ENCODE results near the gene TMPRSS6. TPM values are rescaled to one million over a fixed set of nuclear protein-coding genes. Genes with fewer than 3 reads are reported as not detected.

The TMPRSS6 gene
- not detected in 2 replicates for total RNA-seq

DNA sequence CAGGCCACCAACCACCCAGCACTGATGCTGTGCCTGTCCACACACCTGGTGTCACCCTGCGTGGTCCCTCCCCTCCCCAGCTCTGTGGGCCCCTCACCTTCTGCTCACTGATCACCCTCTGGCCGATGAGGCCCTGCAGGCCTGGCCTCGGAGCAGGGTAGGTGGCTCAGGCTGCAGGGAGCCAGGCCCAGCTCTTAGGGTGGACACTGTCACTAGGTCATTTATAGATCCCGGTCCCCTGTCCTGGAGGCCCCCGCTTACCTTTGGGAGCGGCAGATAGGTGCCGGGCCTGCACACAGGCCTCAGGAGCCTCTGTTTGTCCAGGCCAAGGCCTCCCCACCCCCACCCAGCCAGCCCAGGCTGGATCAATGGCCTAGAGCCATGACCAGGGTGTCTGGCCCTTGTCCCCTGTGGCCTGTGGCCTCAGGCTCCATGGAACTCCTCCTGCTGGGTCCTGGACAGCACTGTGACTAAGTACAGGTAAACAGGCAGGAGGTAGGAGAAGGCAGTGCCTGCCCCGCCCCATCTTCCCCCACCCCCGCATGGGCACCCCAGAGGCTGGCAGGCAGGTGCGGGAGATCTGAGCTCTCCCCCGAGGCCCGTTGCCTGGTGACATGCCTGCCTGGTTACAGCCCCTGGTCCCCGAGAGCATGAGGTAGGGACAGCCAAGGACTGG, at the start of gene TMPRSS6:
Gene TMPRSS6 (minus strand): TSS at position 472 of the 676 bp plus-strand sequence. CDS start 6,296 bp downstream, outside the sequence.

DNA sequence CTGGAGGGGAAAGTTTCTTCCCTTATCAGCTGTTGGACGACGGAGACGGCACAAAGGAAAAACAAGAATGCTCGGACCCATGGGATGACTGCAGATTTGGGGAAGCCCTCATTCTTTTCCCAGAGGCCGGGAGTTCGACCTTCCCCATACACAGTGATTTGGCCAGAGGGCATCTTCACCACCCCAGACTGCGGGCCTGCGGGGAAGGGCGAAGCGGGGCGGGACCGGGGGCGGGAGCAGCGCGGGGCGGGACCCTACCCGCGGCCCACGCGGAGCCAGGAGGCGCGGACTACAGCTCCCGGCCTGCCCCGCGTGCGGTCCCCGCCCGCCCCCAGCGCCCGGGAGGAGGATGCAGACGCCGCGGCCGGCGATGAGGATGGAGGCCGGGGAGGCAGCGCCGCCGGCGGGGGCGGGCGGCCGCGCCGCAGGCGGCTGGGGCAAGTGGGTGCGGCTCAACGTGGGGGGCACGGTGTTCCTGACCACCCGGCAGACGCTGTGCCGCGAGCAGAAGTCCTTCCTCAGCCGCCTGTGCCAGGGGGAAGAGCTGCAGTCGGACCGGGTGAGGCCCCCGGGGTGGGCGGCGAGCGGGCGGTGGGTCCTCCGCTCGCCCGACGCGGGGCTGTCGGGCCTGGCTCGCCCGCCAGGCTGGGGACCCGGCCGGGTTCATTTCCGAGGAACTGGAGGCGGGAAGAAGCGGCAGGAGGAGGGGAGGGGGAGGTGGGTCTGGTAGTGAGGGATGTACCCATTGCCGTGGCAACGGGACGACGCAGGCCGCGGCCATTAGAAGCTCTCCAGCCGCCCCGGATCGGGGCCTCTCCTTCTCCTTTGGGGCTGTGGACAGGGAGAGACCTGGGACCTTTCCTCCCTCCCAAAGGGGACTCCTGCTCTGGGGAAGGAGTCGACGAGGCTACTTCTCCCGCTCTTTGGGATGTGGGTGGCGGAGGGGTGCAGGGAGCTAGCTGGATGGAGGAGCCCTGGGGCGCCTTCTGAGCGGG, 57.8 kb downstream of the TMPRSS6 start, which contains the start of gene KCTD17:
Gene KCTD17 (plus strand): TSS at position 352 of the 995 bp plus-strand sequence. CDS start 19 bp downstream, at position 371.

GRCh38 chr22:37019309-37020191, 90.0 kb downstream of the TMPRSS6 start, which contains the start of the genes MPST and TST:
Gene MPST (plus strand): TSS chr22:37019742. CDS start chr22:37019837, 95 bp downstream.
Gene TST (minus strand): TSS chr22:37019447. CDS start chr22:37018732, 715 bp downstream.

Other genes starting within 250 kb of the TMPRSS6 start
- not detected in 2 replicates for gene NCF4, start 248.7 kb downstream of the TMPRSS6 start, total RNA-seq
- gene CSF2RB, start 196.1 kb downstream of the TMPRSS6 start, total RNA-seq: 0.44 TPM in 1 of 2 replicates, not detected in the other
- 23.7 and 26.8 TPM in 2 replicates for gene TST, start 90.3 kb downstream of the TMPRSS6 start, total RNA-seq
- 42.9 and 67.2 TPM in 2 replicates for gene MPST, start 90.0 kb downstream of the TMPRSS6 start, total RNA-seq
- gene KCTD17, start 58.0 kb downstream of the TMPRSS6 start, total RNA-seq: 27.8 and 32.7 TPM in 2 replicates
- gene IL2RB, start 40.2 kb upstream of the TMPRSS6 start, total RNA-seq: not detected in 2 replicates
- gene C1QTNF6, start 78.5 kb upstream of the TMPRSS6 start, total RNA-seq: 2.9 and 9.3 TPM in 2 replicates
- 0.33 TPM in 1 of 2 replicates, not detected in the other for gene SSTR3, start 102.8 kb upstream of the TMPRSS6 start, total RNA-seq
- gene RAC2, start 134.6 kb upstream of the TMPRSS6 start, total RNA-seq: 2.8 and 4.0 TPM in 2 replicates
- gene CYTH4, start 172.8 kb upstream of the TMPRSS6 start, total RNA-seq: 0.29 and 0.83 TPM in 2 replicates

Data from smooth muscle cell of trachea (primary cell).